Activated CD4-positive, CD25-positive, alpha-beta regulatory T cell treated with anti-CD3 and anti-CD28 coated beads, Interleukin-2, amount 50 U/mL, for 72 hours (primary cell): ENCODE measurements around the gene CYP27B1.
"Not testable (repeated sequence)": the region's sequence is repeated elsewhere in the genome, so short reads cannot be mapped to it uniquely, and the experiment has no call there.

ENCODE experiments used
- DNase-seq: peaks from one replicate; pipeline ENCODE4 v3.0.0; 2021

The CYP27B1 gene

GRCh38 chr12:57783466-57783801 lies 16.6 kb upstream of the CYP27B1 start:
- no peak for DNase-seq

- DNase-seq, result peak; percentile 97
Measured at GRCh38 chr12:57782608-57783465, 16.0 kb upstream of the CYP27B1 start, which contains the start of gene TSFM. TSFM (plus strand) TSS chr12:57782787; CDS start chr12:57782802, 15 bp downstream.

DNA sequence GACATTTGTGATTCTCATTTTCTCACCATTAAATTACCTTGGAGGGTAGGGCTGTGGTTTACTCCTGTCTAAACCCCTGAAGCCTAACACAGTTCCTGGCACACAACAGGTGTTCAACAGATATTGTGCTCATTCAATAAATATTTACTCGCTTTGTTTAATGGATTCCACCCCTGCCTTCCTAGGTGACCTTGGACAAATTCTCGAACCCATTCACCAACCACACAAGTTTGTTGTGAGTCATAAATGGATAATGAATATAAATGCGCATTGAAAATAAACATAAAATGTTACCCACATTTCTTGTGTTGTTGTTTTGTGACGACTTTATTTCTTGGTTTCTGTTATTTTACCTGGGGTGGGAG lies 15.3 kb upstream of the CYP27B1 start:
- DNase-seq, result no peak

DNA sequence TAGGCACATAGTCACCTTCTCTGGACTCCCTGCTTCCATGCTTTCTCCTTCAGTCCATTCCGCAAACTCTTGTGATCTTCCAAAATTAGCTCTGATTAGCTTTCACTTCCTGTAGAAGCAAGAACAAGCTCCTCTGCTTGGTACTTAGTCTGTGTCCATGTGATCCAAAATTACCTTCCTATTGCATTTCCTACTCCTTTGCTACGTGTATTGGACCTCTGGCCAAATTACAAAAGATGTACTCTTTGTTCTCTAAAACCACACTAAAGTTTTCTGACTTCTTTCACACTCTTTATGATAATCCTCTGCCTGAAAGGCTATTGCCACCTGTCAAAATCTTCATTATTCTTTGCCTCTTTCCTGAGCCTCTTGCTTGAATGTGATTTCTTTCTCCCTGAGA lies 14.9 kb upstream of the CYP27B1 start:
- no peak for DNase-seq

DNA sequence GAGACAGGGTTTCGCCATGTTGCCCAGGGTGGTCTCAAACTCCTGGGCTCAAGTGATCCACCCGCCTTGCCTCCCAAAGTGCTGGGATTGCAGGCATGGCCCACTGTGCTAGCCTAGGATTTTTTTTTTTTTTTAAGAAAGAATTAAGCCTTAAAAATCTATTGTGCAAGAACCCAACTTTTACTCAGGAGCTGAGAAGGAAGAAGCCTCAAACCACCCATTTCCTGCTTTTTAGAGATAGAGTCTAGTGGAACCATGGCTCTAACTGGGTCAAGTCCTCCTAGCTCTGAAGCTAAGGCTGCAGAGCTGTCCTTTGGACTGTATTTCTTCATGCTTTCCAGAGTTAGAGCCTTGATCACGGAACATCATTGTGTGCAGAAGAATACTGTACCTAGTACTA lies 14.4 kb upstream of the CYP27B1 start:
- no peak for DNase-seq

DNA sequence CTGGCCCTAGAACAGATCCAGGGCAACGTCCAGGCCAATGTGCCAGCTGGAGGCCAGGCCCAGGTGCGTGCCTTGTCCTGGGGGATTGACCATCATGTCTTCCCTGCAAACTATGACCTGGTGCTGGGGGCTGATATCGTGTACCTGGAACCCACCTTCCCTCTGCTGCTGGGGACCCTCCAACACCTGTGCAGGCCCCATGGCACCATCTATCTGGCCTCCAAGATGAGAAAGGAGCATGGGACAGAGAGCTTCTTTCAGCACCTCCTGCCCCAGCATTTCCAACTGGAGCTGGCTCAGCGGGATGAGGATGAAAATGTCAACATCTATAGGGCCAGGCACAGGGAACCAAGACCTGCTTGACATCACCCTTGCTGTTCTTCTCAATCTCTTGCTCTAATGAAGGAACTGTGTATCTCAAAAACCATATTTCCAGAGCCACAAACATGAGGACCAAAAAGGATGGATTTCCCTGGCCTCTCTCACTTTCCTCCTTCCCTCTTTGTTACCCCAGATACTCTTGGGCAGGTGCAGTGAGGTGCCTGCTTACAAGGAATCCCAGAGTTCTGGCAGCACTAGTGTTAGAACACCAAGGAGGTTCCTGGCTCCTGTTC lies 13.5 kb upstream of the CYP27B1 start:
- DNase-seq, result no peak

- DNase-seq, result no peak
Measured at GRCh38 chr12:57779736-57780135, 12.9 kb upstream of the CYP27B1 start.

DNA sequence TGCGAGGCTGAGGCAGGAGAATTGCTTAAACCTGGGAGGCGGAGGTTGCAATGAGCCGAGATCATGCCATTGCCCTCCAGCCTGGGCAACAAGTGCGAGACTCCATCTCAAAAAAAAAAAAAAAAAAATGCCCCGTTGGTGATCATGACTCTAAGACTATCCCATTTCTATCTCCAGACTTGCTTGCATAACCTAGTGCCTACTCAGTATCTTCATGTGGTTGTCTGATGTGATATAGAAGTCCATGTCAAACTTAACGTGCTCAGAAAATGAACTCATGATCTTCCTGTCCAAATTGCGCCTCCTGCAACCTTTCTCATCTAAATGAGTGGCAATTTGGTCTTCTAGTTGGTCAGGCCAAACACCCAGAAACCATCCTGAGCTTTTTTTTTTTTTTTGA lies 11.0 kb upstream of the CYP27B1 start:
- DNase-seq, result no peak

DNA sequence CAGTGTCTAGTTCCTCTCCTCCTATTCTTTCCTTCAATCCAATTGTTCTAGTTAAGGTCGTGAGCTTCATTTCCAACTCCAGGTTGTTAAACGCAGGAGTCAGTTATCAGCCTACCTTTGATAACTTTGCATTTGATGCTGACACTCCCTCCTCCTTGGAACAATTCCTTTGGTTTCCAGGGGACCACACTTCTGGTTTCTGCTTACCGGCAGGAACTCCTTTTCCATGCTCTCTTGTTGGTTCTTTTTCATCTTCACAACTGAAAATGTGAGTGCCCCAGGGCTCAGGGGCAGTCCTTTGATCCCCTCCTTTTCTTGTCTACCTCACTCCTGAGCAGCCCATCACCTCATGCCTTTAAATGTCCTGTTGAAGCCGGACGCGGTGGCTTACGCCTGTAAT lies 10.5 kb upstream of the CYP27B1 start:
- DNase-seq, result no peak

DNA sequence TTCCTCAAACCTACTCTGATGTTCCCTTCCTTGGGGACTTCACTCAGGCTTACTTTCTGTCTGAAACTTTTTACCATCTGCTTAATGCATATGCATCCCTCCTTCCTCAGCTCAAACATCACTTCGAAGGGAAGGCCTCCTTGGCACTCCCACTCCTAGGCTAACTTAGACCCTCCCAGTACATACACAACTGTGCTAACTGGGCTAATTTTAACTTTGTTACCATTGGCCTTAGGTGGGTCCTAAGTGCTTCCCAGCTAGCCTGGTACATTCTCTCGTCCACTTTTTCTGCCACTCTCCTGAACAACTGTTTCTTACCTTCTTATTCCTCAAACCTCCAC lies 9.3 kb upstream of the CYP27B1 start:
- no peak for DNase-seq

DNA sequence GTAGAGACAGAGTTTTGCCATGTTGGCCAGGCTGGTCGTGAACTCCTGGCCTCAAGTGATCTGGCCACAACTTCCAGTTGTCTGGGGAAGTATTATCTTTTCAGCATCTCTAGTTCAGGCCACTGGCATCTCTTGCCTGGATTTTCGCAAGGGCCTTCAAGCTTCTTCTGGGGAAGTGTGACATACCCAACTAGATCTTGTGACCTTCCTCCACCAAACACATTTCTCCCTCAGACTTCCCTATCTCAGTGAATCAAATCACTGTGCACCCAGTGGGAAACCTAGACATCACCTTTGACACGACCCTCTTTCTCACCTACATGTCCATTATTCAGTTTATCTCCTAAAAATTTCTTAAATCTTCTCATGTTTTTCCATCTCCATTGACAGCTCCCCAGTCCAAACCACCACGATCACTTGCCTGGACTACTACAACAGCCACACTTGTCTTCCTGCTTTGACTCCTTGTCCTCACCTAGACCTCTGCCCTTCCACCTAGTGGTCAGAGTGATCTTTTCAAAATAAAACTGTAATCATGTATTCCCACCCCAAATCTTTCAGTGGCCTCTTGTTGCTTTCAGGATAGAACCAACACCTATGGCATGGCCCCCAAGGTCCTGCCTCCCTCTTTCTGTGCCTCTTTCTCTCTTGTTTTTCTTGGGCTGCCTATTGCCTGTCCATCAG lies 8.8 kb upstream of the CYP27B1 start:
- no peak for DNase-seq

DNA sequence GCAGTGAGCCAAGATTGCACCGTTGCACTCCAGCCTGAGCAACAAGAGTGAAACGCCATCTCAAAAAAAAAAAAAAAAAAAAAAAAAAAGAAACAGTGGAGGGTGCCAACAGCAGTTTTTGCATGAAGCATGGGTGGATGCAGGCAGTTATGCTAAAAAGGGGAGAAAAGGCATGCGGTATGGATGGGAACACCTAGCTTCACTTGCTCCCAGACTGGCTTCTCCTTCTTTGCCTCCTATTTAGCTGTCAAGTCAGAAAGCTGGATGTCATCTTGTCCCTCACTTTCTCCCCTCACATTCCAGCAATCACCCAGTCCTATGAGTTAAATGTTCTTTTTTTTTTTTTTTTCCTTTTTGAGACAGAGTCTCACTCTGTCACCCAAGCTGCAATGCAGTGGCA lies 8.2 kb upstream of the CYP27B1 start:
- DNase-seq, result no peak

GRCh38 chr12:57774634-57775033 lies 7.8 kb upstream of the CYP27B1 start:
- not testable (repeated sequence) for DNase-seq

GRCh38 chr12:57772429-57773322 lies 5.8 kb upstream of the CYP27B1 start, which contains the start of gene EEF1AKMT3:
EEF1AKMT3 (plus strand) TSS chr12:57772614; CDS start chr12:57772725, 111 bp downstream.
- peak; percentile 48 for DNase-seq

DNA sequence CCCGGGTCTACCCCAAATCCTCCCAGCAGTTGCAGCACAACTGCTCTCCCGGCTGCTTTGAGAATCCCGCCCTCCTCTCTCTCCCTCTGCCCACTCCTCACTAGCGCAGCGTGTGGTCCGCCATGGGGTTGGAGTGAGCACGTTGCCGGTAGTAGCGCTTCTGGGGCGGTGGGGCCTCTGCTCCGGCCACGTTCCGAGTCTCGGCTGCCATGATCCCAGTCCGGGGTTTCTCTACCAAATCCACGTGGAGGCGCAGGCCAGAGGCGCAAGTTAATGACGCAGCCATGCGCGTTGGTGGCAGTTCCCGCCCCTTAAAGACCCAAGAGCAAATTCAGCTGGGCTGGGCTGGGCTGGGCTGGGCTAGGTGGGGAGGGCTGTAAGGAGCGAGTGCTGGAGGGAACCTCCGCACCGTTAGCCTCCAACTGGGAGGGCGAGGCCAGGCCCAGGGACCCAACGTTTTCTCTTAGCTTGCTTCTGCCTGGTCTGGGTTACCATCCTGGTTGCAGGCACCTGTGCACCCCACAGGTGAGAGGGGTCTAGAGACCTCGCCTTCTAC lies 5.1 kb upstream of the CYP27B1 start, which contains the start of gene METTL1:
METTL1 (minus strand) TSS at position 233 of the 556 bp plus-strand sequence; CDS start at position 211, 22 bp downstream.
- DNase-seq, result peak; percentile 82

GRCh38 chr12:57771236-57771872 lies 4.5 kb upstream of the CYP27B1 start:
- peak; percentile 78 for DNase-seq

DNA sequence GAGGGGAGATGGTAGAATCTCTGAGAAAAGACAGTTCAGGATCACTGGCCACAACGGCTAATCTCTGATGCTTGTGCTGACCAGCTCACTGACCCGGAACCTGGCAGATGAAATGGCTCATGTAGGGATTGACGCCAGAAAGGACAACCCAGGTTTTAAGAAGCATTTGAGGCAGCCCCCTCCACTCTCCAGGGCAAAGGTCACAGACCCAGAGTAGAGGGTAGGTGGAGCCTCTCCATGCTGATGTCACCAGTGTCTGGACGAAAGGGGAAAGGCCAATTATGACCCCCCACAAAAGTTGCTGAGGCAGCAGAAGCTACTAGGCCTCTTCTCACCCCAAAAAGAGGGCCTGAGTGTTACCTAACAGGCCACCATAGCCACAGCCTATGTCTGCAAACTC lies 3.9 kb upstream of the CYP27B1 start:
- DNase-seq, result no peak

DNA sequence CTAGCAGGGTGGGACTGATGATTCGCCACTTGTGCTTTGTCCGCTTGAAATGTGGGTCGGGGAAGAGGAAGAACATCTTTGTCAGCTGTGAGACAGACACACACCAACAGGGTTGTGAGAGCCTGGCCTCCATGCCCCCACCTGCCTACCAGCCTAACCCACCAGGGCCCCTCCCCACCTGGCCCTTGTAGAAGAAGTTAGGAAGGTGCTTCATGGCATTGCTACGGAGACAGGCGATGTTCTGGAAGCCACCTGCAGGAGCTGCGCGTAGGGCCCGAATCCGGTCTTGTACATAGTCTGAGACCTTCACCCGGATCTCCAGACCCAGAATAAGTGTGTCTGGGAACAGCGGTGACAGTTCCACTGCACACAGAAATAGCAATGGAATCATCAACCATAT lies 2.7 kb upstream of the CYP27B1 start:
- no peak for DNase-seq

DNA sequence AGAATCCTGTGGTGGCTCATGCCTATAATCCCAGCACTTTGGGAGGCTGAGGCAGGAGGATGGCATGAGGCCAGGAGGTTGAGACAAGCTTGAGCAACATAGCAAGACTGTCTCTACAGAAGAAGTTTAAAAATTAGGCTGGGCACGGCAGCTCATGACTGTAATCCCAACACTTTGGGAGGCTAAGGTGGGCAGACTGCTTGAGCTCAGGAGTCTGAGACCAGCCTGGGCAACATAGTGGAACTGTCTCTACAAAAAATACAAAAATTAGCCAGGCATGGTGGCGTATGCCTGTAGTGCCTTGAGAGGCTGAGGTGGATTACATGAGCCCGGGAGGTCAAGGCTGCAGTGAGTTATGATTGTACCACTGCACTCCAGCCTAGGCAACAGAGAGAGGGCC lies 998 bp upstream of the CYP27B1 start:
- DNase-seq, result no peak

DNA sequence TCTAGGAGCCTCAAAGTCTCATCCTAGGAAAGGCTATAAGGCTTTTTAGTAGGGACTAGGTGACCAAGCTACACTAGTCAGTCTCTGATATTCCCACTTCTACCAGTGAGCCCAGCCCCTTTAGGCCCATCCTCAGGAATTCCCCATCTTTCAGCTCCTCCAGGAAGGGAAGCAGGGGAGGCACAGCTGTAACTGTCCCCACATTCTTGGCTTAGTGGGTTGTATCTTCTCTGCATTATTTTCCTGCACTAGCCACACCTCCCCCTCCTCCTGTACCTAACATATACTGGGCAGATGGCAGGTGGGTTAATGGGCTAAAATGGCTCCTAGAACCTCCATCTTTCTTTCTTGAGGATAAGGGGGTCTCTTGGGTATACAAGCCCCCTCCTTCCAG lies 424 bp upstream of the CYP27B1 start:
- no peak for DNase-seq

DNA sequence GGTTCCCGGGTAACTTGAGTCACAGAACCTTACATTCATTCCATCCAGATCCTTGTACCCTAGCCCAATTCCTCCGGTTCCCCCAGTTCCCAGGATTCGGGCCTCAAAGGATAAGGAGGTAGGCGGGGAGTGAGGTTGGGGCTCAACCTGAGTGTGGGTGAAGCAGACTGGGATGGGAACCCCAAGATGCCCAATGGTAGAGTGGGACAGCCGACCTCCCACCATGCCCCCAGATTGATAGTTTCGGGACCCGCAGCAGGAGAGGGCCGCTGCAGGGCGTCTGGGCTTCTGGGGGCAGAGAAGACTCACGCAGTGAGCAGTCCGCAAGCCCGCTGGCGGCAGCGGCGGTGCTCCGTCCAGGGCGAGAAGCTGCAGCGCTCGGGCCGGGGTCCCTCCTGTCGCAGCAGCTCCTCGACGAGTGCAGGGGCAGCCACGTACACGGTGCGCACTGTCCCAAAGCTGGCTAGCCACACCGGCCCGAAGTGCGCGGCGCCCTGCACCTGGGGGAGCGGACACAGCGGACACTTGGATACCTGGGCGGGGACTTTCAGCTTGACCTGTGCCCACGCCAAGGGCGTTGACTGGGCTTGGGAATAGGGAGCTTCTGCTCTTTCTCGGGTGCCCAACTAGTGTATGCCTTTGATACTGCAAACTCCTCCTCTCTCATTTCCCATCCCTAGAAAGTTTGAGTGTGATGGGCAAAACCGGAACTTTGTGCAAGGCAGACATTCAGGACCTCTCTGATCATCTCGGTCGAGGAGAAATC lies 997 bp downstream of the CYP27B1 start:
- no peak for DNase-seq
